Esophagus muscularis mucosa (tissue), 4 donors: ENCODE data around the gene RAB3C. TPM values are rescaled to one million over a fixed set of nuclear protein-coding genes. Genes with fewer than 3 reads are reported as not detected.

Experiments
- DNase-seq: peaks from one replicate; pipeline ENCODE4 v3.0.0-alpha.2; 2017; ENCODE audit errors: extremely low spot score
- H3K27ac ChIP-seq, 4 donors: fragments of 200-600 bp; sonication (generic); replicated peaks in 1 of 4; 1 replicate in 3 of 4; 2 replicates in 1 of 4; pipeline ENCODE4 v1.5.1; 2016 to 2019; ENCODE audit warnings: mild to moderate bottlenecking in 1 of 4
- H3K27me3 ChIP-seq, 4 donors: fragments of 200-600 bp; sonication (generic); one replicate each; pipeline versions ENCODE4 v1.5.1 to v1.6.0; 2016 to 2019
- H3K36me3 ChIP-seq, 4 donors: fragments of 200-600 bp; sonication (generic); one replicate each; pipeline ENCODE4 v1.5.1; 2016 to 2019
- H3K4me1 ChIP-seq, 4 donors: fragments of 200-600 bp; sonication (generic); one replicate each; pipeline ENCODE4 v1.5.1; 2016 to 2019
- H3K4me3 ChIP-seq, 4 donors: fragments of 200-600 bp; sonication (generic); 1 replicate in 2 of 4; 2 replicates in 2 of 4; pipeline ENCODE4 v1.5.1; 2016 to 2019; ENCODE audit warnings: mild to moderate bottlenecking in 4 of 4, moderate library complexity in 1 of 4
- H3K9me3 ChIP-seq, 4 donors: fragments of 200-600 bp; sonication (generic); 1 replicate in 3 of 4; 2 replicates in 1 of 4; pipeline ENCODE4 v1.5.1; 2016 to 2019
- CTCF ChIP-seq, 3 experiments: fragments of 200-600 bp in 2 of 3; fragments of 450-650 bp in 1 of 3; sonication (generic) in 2 of 3; IDR thresholded peaks; one replicate each; pipeline ENCODE4 v1.5.1; 2017 to 2019; ENCODE audit warnings: antibody characterized with exemption in 3 of 3, mild to moderate bottlenecking in 2 of 3, moderate library complexity in 1 of 3
- EP300 ChIP-seq: sonication (generic); formaldehyde crosslinking; IDR thresholded peaks from one replicate; pipeline ENCODE4 v1.6.1; 2017; ENCODE audit warnings: antibody characterized with exemption
- POLR2A ChIP-seq: fragments of 450-650 bp; IDR thresholded peaks from one replicate; pipeline ENCODE4 v1.6.1; 2017; ENCODE audit warnings: antibody characterized with exemption, moderate library complexity, mild to moderate bottlenecking, low read depth
- POLR2AphosphoS5 ChIP-seq, 2 donors: sonication (generic); formaldehyde crosslinking; IDR thresholded peaks; one replicate each; pipeline ENCODE4 v1.6.1; 2017; ENCODE audit warnings: antibody characterized with exemption in 2 of 2
- WGBS: methylation state at CpG from one replicate; pipeline ENCODE4 v1.1.5; 2018; 5-methylcytosine and 5-hydroxymethylcytosine counted together
- intact Hi-C: fragments of 100-400 bp; cut with DNase I; formaldehyde crosslinking; loops from one replicate; pipeline ENCODE4 v1.15.1; 2023
- total RNA-seq, 4 donors: library from RNA; depleted of rRNA; stranded (reverse); fragments of >200 nt; gene quantifications; one replicate each; pipeline versions ENCODE4 v1.1.0 to v1.2.1, GENCODE V29; 2016

RAB3C gene
- total RNA-seq, 4 donors from 2014 or later: 2.6 to 9.6 (median 5.9) TPM

DNA sequence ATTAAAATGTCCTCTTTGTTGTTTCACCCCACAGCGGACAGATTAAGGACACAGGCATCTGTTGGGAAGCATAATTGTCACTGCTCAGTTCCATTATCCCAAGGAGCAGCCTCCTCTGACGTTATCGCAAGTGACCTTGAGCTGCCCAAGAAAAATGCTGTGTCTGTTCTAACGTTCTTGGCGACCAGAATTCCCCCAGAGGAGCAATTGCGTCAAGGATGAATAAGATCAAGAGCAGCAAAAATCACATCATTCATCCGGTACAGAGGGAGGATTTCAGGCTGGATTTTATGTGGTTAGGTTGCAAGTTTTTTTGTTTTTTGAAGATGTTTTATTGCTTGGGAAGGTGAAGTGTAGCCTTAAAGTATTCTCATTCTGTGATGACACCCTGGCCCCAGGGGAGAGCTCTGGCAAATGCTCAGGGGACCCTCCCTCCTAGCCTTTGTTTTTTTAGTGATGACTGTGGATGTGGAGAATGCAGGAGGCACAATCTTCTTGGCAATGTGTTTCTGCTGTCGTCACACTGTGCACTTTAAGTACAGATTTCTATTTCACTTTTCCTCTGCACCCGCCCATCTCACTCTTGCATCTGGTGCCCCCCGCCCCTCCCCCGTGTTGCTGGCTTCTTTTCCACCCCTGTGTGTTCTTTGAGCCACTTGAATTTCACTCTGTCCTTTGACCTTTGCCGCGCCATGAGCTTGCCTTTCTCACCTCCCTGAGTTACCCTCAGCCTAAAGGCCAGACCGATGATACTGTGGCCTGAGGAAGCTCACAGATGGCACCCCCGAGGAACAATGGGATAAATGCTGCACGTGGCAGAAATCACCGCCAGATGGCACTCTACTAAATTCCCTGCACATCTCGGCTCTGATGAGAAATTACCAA is 308.5 kb downstream of the RAB3C start:
- peak; percentile 91 for DNase-seq
- intact Hi-C loops: no loop called here
- H3K4me3 ChIP-seq: peak overlapping the region in 2 of 4 donors; percentile 16 to 31

GRCh38 chr5:58891971-58892343 is 309.1 kb downstream of the RAB3C start:
- H3K4me3 ChIP-seq: no peak overlapping the region
- peak overlapping the region; percentile 16 to 67 (median 62) for H3K27ac ChIP-seq
- intact Hi-C loops: no loop called here
- no peaks in the 10 kb centered on the region for H3K36me3 ChIP-seq
- H3K27me3 ChIP-seq: no peaks in the 10 kb centered on the region
- H3K4me1 ChIP-seq: peaks cover 8 to 27% (median 15%) of the 10 kb centered on the region in 4 donors
- DNase-seq: no peak
- H3K9me3 ChIP-seq: no peaks in the 10 kb centered on the region
- TF ChIP-seq CTCF (IDR thresholded peaks at IDR 0.05) (no peak), EP300 (no peak), POLR2A (no peak), POLR2AphosphoS5 (IDR thresholded peaks at IDR 0.05) (no peak)

More for the DNA sequence above, 308.5 kb downstream of the RAB3C start:
- Histone ChIP-seq H3K36me3 (no peaks in the 10 kb centered on the region), H3K27me3 (no peaks in the 10 kb centered on the region), H3K27ac (peak overlapping the region; percentile 57 to 67 (median 66)), H3K9me3 (no peaks in the 10 kb centered on the region), H3K4me1 (peaks cover 8 to 27% (median 15%) of the 10 kb centered on the region in 4 donors)
- 20% methylated on average over 18 of the region's 18 CpGs for WGBS
- TF ChIP-seq POLR2AphosphoS5 (IDR thresholded peaks at IDR 0.05) (peak; percentile 28 to 56), EP300 (no peak), CTCF (IDR thresholded peaks at IDR 0.05) (peak; percentile 69 to 76 (median 73))

DNA sequence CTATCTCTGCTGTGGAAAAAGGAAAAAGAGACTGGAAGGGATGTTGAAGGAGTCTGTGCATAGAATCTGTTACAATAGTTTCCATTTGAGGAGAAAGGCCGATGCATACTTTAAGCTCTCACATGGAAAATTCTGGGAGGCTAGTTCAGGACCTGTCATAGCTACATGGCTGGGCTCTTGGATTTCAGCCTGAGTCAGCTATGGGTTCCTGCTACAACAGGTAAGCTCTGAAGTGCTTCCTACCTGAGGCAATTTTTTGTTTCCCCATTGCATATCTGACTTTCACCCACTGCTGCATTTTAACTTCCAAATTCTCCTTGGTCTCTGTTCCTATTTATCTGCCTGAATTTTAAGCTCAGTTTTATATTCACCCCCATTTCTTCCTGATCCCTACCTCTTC is 310.7 kb downstream of the RAB3C start:
- 83% methylated on average over 1 of the region's 1 CpG for WGBS
- intact Hi-C loops: no loop called here
- TF ChIP-seq CTCF (IDR thresholded peaks at IDR 0.05): no peak
- TF ChIP-seq EP300: no peak
- no peak for TF ChIP-seq POLR2A
- no peak for TF ChIP-seq POLR2AphosphoS5 (IDR thresholded peaks at IDR 0.05)

GRCh38 chr5:58898006-58898405 is 315.1 kb downstream of the RAB3C start:
- TF ChIP-seq CTCF (IDR thresholded peaks at IDR 0.05) (no peak), POLR2A (no peak), EP300 (no peak), POLR2AphosphoS5 (IDR thresholded peaks at IDR 0.05) (no peak)
- DNase-seq: no peak
- no peaks in the 10 kb centered on the region for H3K36me3 ChIP-seq
- no peak overlapping the region for H3K27ac ChIP-seq
- H3K4me3 ChIP-seq: no peak overlapping the region
- H3K4me1 ChIP-seq: no peaks in the 10 kb centered on the region
- intact Hi-C loops: no loop called here
- 97% methylated on average over 4 of the region's 4 CpGs for WGBS
- H3K9me3 ChIP-seq: no peaks in the 10 kb centered on the region
- no peaks in the 10 kb centered on the region for H3K27me3 ChIP-seq

More for the DNA sequence above, 310.7 kb downstream of the RAB3C start:
- Histone ChIP-seq H3K4me1 (peaks cover 6 to 14% (median 9%) of the 10 kb centered on the region in 4 donors), H3K27ac (no peak overlapping the region), H3K36me3 (no peaks in the 10 kb centered on the region), H3K9me3 (no peaks in the 10 kb centered on the region), H3K27me3 (no peaks in the 10 kb centered on the region), H3K4me3 (no peak overlapping the region)
- DNase-seq: peak; percentile 87
